Small intestine (tissue), 16 donors: ENCODE results near the gene MPPE1. TPM values are rescaled to one million over a fixed set of nuclear protein-coding genes. Genes with fewer than 3 reads are reported as not detected.
A peak's percentile ranks its signal among the peaks of the same experiment; 100 is the strongest.

Experiments
- DNase-seq, 2 donors: peaks; one replicate each; pipeline versions ENCODE4 v3.0.0 to v3.0.0-alpha.2; 2013
- FAIRE-seq: peaks from 2 replicates; lab custom pipeline; 2012; peaks lifted over from hg19 to GRCh38; lab: Jason Lieb, UNC
- H3K27ac ChIP-seq, 3 donors: one replicate each; pipeline ENCODE4 v1.5.1; 2013; ENCODE audit warnings: low read length in 2 of 3, mild to moderate bottlenecking in 2 of 3, control low read depth in 1 of 3, inconsistent platforms in 1 of 3, low read depth in 1 of 3, moderate library complexity in 1 of 3
- H3K27me3 ChIP-seq, 3 donors: one replicate each; pipeline ENCODE4 v1.6.1; 2013; ENCODE audit warnings: low read length in 3 of 3, inconsistent platforms in 1 of 3; ENCODE audit not compliant: control insufficient read depth in 3 of 3, insufficient read depth in 3 of 3
- H3K36me3 ChIP-seq, 3 donors: one replicate each; pipeline ENCODE4 v1.6.1; 2013; ENCODE audit warnings: low read length in 3 of 3, inconsistent platforms in 1 of 3, low read depth in 1 of 3, mild to moderate bottlenecking in 1 of 3, moderate library complexity in 1 of 3; ENCODE audit not compliant: control insufficient read depth in 3 of 3, insufficient read depth in 2 of 3
- H3K4me1 ChIP-seq, 3 donors: one replicate each; pipeline ENCODE4 v1.6.1; 2013; ENCODE audit warnings: low read length in 2 of 3, inconsistent platforms in 1 of 3, low read depth in 1 of 3, mild to moderate bottlenecking in 1 of 3, moderate library complexity in 1 of 3; ENCODE audit not compliant: control insufficient read depth in 3 of 3, insufficient read depth in 2 of 3
- H3K4me3 ChIP-seq, 3 donors: one replicate each; pipeline ENCODE4 v1.5.1; 2013; ENCODE audit warnings: low read length in 3 of 3, control low read depth in 1 of 3, inconsistent platforms in 1 of 3, low read depth in 1 of 3, mild to moderate bottlenecking in 1 of 3, moderate library complexity in 1 of 3
- H3K9me3 ChIP-seq, 2 donors: one replicate each; pipeline ENCODE4 v1.6.1; 2013; ENCODE audit warnings: low read depth in 1 of 2, low read length in 1 of 2; ENCODE audit not compliant: control insufficient read depth in 2 of 2, insufficient read depth in 1 of 2
- WGBS, 3 donors: extraction: QIAGEN DNeasy Blood & Tissue Kit; methylation state at CpG; one replicate each; pipeline ENCODE4 v1.1.7; 2013; 5-methylcytosine and 5-hydroxymethylcytosine counted together
- long read RNA-seq, 10 donors: transcript quantifications; one replicate each; lab custom pipeline, GENCODE V29; 2026
- polyA plus RNA-seq, 4 donors: library from polyadenylated mRNA; stranded (reverse) in 3 of 4; unstranded in 1 of 4; fragments of 200-250 nt in 3 of 4; fragments of 120-200 nt in 1 of 4; gene quantifications; one replicate each; pipeline versions ENCODE4 v1.2.1 to v1.2.3, GENCODE V29; 2013
- donor health status: healthy with polysubstance abuse.
- donor health status: control.
- donor health status: control.
- donor health status: Bipolar disorder and iron deficiency.
- donor health status: healthy.

Gene MPPE1, protein sequence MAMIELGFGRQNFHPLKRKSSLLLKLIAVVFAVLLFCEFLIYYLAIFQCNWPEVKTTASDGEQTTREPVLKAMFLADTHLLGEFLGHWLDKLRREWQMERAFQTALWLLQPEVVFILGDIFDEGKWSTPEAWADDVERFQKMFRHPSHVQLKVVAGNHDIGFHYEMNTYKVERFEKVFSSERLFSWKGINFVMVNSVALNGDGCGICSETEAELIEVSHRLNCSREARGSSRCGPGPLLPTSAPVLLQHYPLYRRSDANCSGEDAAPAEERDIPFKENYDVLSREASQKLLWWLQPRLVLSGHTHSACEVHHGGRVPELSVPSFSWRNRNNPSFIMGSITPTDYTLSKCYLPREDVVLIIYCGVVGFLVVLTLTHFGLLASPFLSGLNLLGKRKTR
- 10 to 100 TPM; 23.9 to 36.6 (median 26.3) TPM for polyA plus RNA-seq
- long read RNA-seq, donor 1, result 0 reads
- long read RNA-seq, donor 2, result 0 reads
- long read RNA-seq, donor 3, partial matches to known transcripts, result 0 of 1 reads
- long read RNA-seq, donor 3, other reads (novel, unspliced or antisense), result 0 of 1 reads
- long read RNA-seq, donor 4, result 0 reads
- long read RNA-seq, donor 5, partial matches to known transcripts, result 0 of 2 reads
- long read RNA-seq, donor 5, other reads (novel, unspliced or antisense), result 0 of 2 reads
- long read RNA-seq, donor 6, full-length matches to known transcripts, result 5 of 5 reads
- long read RNA-seq, donor 6, partial matches to known transcripts, result 0 of 5 reads
- long read RNA-seq, donor 6, other reads (novel, unspliced or antisense), result 0 of 5 reads
- long read RNA-seq, donor 7, full-length matches to known transcripts, result 10 of 10 reads
- long read RNA-seq, donor 7, partial matches to known transcripts, result 0 of 10 reads
- long read RNA-seq, donor 7, other reads (novel, unspliced or antisense), result 0 of 10 reads
- long read RNA-seq, donor 8, result 0 reads
- long read RNA-seq, donor 9, result 0 reads
- long read RNA-seq, donor 10, full-length matches to known transcripts, result 6 of 6 reads
- long read RNA-seq, donor 10, partial matches to known transcripts, result 0 of 6 reads
- long read RNA-seq, donor 10, other reads (novel, unspliced or antisense), result 0 of 6 reads

DNA sequence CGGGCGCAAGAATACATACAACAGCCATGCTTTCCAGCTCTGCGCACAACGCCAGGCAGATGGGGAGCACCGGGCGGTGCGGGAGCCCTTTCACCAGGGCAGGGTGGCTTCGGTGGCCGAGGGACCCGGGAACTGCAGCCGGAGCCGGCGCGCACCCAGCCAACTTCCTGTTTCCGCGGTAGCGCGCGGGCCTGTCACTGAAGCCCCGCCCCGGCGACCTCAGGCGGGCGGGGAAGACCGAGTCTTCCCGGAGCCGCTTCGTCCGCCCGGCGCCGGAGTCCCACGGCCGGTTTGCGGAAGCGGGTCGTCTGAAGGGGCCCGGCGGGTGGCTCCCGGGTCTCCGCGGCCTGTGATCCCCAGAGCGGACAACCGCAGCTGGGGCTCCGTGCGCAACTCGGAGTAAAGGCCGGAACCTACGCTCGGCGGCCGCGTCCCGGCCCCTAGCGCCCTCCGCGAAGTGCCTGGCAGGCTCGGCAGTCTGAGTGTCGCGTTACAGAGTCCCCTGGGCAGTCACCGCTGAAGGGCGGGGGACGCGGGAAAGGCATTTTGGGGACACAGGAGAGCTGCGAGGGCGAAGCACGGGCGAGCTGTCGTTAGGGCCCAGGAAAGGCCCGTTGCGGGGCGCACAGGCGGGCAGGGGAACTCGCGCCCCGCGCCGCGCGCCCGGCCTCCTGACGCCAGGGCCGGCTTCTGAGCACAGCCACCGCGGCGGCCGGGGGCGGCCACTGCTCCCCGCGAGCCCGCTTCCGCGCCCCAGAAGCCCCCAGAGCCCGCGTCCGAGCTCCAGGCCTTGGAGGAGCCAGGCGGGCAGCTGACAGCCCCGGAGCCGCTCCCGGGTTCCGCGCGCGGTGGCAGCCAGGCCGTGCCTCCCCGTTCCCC, at the start of gene MPPE1:
Gene MPPE1, minus strand, starts transcription at position 136 of the 879 bp plus-strand sequence. CDS start 11,053 bp downstream, outside the sequence.
- 0% methylated on average over 85 to 106 of the region's 106 CpGs for WGBS, 3 donors
- Histone ChIP-seq H3K36me3 (peaks cover 0 to 10% (median 3%) of the 10 kb centered on the region in 3 donors), H3K27ac (peak within 1 kb of the TSS; percentile 99 to 100 (median 99)), H3K9me3 (no peaks in the 10 kb centered on the region), H3K4me3 (peak within 1 kb of the TSS; percentile 77 to 96 (median 83)), H3K27me3 (no peaks in the 10 kb centered on the region), H3K4me1 (peaks cover 0 to 15% (median 7%) of the 10 kb centered on the region in 3 donors)
- DNase-seq, result peak; percentile 91 to 96
- no peak for FAIRE-seq

DNA sequence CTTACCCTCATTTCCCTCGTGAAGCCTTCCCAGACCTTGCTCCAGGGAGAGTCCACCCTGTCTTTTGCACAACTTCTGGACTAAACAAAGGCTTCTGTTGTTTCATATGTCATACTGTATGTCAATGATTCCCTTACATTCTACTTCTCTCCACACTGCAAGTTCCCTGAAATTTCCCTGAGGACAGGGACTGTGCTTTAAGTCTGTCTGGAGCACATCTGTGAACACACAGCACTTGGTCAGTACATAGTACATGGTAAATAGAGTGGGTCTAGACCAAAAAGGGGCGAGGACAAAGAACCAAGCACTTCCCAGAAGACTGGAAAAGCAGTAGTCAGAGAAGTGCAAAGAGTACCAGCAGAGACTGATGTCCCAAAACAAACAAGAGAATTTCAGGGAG, 49.5 kb upstream of the MPPE1 start:
- no peak overlapping the region for H3K4me3 ChIP-seq
- 66 to 76% (median 68%) methylated on average over 2 of the region's 2 CpGs for WGBS, 3 donors
- no peak overlapping the region for H3K27ac ChIP-seq
- FAIRE-seq (no peak), DNase-seq (no peak)
- no peaks in the 10 kb centered on the region for H3K27me3 ChIP-seq
- H3K36me3 ChIP-seq, result no peaks in the 10 kb centered on the region
- no peaks in the 10 kb centered on the region for H3K4me1 ChIP-seq
- peaks cover 0 to 23% of the 10 kb centered on the region in 2 donors for H3K9me3 ChIP-seq

DNA sequence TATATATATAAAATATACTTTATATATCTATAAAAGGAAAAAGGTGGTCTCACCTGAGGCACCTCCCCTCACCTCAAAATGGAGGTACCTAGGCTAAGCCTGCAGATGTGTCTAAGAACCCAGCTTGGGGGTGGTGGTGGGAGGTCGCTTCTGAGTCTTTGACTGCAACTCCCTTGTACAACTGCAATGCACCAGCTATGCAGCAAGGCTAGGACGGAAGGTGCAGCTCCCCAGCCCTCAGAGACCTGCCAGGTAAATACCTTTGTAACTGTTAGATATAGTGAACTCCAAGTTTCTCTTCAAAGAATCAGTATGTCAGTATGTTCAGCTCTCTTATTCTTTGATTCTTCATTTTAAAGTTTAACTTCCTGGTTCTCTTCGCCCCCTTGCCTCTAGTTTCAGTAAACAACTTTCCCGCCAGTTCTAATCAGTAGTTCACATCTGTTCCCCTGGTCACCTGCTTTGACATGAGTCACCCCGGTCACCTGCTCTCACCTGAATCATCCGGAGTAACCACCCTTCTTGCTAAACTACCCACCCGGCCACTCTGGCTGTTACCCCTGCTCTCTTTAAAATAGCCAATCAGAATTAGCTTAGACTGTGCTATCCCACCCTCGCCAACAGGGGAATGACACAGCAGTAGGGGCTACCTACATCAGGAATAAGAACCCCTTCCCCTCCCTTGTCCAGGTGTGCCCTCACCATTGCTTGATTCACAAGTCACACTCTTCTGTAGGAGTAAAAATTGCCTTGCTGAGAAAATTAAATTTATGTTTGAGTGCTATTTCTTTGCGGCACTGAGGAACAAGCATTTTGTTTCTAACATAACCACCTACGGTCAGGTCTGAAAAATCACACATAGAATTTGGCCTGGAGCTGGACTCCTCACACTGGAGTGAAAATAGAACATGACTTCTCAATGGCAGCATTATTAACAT, 48.5 kb upstream of the MPPE1 start:
- DNase-seq (no peak), FAIRE-seq (no peak)
- H3K4me1 ChIP-seq, result no peaks in the 10 kb centered on the region
- 79 to 88% (median 83%) methylated on average over 10 of the region's 10 CpGs for WGBS, 3 donors
- H3K4me3 ChIP-seq, result no peak overlapping the region
- H3K9me3 ChIP-seq, result peaks cover 0 to 23% of the 10 kb centered on the region in 2 donors
- no peak overlapping the region for H3K27ac ChIP-seq
- H3K27me3 ChIP-seq, result no peaks in the 10 kb centered on the region
- no peaks in the 10 kb centered on the region for H3K36me3 ChIP-seq

DNA sequence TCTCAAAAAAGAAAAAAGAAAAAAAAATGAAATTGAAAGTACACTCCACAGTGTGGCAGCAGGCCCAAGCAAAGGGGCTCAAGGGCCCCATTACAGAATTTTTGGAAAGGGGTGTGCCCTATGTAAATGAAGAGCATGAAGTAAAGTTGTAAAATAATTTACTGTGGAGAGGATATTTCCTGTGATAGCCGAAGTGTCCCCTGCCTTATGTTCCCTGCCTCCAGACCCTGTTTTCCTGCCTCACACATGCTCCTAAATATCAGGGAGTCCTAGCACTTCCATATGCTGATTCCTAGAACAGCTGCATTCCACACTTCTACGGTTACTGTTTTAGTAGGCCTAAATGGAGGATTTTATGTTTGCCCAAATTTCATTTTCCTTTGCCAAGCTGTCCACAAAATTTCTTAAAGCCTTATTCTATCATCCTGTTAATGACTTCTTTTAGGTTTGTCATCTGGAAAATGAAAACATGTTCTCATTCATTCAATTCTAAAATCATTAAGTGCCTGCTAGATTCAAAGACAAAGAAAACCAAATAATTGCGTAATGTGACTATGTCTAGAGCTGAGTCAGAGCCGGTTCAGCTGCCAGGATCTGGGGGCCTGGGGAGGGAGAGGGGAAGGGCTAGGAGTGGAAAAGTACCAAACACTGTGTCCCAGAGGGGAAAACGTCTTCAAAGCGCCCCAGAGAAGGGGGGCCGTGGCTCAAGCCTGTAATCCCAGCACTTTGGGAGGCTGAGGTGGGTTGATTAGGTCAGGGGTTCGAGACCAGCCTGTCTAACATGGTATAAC, 47.3 kb upstream of the MPPE1 start:
- H3K27ac ChIP-seq, result peak overlapping the region in 2 of 3 donors; percentile 22 to 68
- 43 to 76% (median 72%) methylated on average over 8 of the region's 8 CpGs for WGBS, 3 donors
- FAIRE-seq, result no peak
- H3K36me3 ChIP-seq, result no peaks in the 10 kb centered on the region
- H3K4me3 ChIP-seq, result no peak overlapping the region
- H3K9me3 ChIP-seq, result peaks cover 0 to 23% of the 10 kb centered on the region in 2 donors
- DNase-seq, result no peak
- no peaks in the 10 kb centered on the region for H3K4me1 ChIP-seq
- no peaks in the 10 kb centered on the region for H3K27me3 ChIP-seq

DNA sequence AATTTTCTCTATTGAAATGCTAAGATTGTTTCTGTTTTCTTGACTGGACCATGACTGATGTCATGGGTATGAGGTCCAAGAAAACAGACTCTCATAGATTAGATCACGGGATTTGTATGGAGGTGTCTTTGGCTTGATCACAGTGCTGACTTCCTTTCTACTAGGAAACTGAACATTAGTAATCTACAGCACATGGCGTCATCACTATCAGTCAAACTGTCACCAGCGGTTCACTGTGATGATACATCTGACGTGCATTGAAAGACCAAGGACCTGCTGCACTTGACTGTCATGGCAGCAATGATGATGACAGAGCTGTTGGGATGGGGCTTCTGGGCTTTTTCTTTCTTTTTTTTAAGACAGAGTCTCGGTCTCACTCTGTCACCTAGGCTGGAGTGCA, 45.0 kb upstream of the MPPE1 start:
- Histone ChIP-seq H3K9me3 (peaks cover 0 to 18% of the 10 kb centered on the region in 2 donors), H3K4me3 (no peak overlapping the region), H3K27me3 (no peaks in the 10 kb centered on the region), H3K27ac (no peak overlapping the region), H3K4me1 (no peaks in the 10 kb centered on the region), H3K36me3 (no peaks in the 10 kb centered on the region)
- FAIRE-seq, result no peak
- 85 to 90% (median 88%) methylated on average over 5 of the region's 5 CpGs for WGBS, 3 donors
- DNase-seq, result no peak

DNA sequence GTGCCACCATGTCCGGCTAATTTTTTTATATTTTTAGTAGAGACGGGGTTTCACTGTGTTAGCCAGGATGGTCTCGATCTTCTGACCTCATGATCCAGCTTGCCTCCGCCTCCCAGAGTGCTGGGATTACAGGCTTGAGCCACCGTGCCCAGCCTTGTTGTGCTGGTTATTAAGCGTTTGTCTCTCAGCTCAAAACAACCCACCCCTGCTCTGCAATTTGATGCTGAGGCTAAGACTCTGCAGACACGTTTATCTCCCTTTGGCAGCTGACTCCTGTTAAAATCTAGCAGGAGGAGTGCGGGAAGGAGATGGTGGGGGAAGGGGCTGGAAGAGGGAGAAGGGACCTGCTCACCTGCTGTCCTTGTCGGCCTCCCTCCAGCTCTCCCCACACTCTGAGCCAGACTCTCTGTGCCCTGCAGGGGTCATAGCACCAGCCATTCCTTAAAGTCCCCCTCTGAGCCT, 43.3 kb upstream of the MPPE1 start:
- 76 to 80% (median 80%) methylated on average over 9 of the region's 9 CpGs for WGBS, 3 donors
- Histone ChIP-seq H3K4me3 (no peak overlapping the region), H3K4me1 (peaks cover 0 to 5% (median 2%) of the 10 kb centered on the region in 3 donors), H3K36me3 (no peaks in the 10 kb centered on the region), H3K9me3 (peaks cover 0 to 2% of the 10 kb centered on the region in 2 donors), H3K27ac (no peak overlapping the region), H3K27me3 (no peaks in the 10 kb centered on the region)
- DNase-seq, result no peak
- no peak for FAIRE-seq
